Uterus (tissue), 2 donors: ENCODE results near the gene OMG.

Experiments
- POLR2A ChIP-seq, 2 donors: fragments of 450-650 bp; IDR thresholded peaks; one replicate each; pipeline ENCODE4 v1.6.1; 2016; ENCODE audit warnings: antibody characterized with exemption in 2 of 2, mild to moderate bottlenecking in 1 of 2, moderate library complexity in 1 of 2
- TF ChIP-seq, protein P1 (sequence below), 4 experiments: fragments of 200-600 bp in 2 of 4; fragments of 450-650 bp in 2 of 4; sonication (generic) in 2 of 4; IDR thresholded peaks; one replicate each; pipeline ENCODE4 v1.5.1; 2016 to 2019; ENCODE audit warnings: antibody characterized with exemption in 4 of 4, mild to moderate bottlenecking in 2 of 4, moderate library complexity in 1 of 4

DNA sequence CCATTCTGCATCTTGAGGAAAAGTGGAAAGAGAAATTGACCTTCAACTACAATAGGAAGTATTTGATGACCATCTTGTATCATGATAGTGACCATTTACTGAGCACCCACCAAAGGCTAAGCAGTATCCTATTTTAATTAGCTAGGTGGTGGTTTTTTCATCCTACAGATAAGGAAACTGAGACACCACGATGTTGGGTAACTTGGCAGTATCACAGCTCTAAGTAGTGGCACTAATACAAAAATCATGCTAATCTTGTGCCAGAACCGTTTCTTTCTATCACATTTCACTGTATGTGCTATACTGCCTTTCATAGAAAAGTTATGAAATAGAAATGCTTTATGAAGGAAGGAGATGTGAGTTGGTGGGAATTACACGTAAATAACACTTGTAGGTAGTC is 14.5 kb upstream of the OMG start:
- TF ChIP-seq, protein P1, sequence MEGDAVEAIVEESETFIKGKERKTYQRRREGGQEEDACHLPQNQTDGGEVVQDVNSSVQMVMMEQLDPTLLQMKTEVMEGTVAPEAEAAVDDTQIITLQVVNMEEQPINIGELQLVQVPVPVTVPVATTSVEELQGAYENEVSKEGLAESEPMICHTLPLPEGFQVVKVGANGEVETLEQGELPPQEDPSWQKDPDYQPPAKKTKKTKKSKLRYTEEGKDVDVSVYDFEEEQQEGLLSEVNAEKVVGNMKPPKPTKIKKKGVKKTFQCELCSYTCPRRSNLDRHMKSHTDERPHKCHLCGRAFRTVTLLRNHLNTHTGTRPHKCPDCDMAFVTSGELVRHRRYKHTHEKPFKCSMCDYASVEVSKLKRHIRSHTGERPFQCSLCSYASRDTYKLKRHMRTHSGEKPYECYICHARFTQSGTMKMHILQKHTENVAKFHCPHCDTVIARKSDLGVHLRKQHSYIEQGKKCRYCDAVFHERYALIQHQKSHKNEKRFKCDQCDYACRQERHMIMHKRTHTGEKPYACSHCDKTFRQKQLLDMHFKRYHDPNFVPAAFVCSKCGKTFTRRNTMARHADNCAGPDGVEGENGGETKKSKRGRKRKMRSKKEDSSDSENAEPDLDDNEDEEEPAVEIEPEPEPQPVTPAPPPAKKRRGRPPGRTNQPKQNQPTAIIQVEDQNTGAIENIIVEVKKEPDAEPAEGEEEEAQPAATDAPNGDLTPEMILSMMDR (IDR thresholded peaks at IDR 0.05): no peak
- TF ChIP-seq POLR2A (IDR thresholded peaks at IDR 0.05): no peak
